H54 (cell line): ENCODE measurements around the gene C1orf116.

Experiments used
- DNase-seq: peaks from one replicate; pipeline ENCODE4 v3.0.0; 2011; ENCODE audit warnings: low spot score, mixed read lengths; ENCODE audit not compliant: insufficient read length
- FAIRE-seq: peaks from 3 replicates; lab custom pipeline; 2011; peaks lifted over from hg19 to GRCh38; lab: Jason Lieb, UNC
- POLR2A ChIP-seq: IDR thresholded peaks from 2 replicates; pipeline ENCODE4 v1.6.1; 2011; ENCODE audit warnings: low read depth, mild to moderate bottlenecking, low read length

C1orf116 gene

GRCh38 chr1:207035877-207036551 lies 3.5 kb upstream of the C1orf116 start:
- FAIRE-seq (peak; percentile 67), DNase-seq (no peak)
- TF ChIP-seq POLR2A, result no peak

GRCh38 chr1:207034998-207035397 lies 2.4 kb upstream of the C1orf116 start:
- FAIRE-seq, result peak; percentile 79
- peak; percentile 40 for DNase-seq
- TF ChIP-seq POLR2A, result no peak

GRCh38 chr1:207034208-207034607 lies 1.7 kb upstream of the C1orf116 start:
- no peak for TF ChIP-seq POLR2A
- no peak for DNase-seq
- no peak for FAIRE-seq

DNA sequence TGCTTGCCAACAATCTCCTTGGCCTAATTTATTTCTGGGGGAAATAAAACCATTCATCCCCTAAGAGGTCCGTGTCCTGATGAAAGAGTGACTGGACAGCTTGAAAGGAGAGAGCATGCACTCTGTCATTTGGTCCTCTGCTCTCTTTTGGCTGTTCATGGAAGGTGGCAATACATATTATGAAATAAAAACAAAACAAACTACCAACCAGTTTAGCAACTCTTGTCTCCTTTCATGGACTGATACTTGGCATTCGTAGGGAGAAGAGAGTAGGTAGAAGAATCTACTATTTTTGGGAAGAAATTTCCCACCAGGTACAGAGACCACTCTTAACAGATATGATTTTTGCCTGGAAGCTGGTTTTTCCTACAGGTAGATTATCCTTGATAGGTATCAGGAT lies 746 bp upstream of the C1orf116 start:
- no peak for TF ChIP-seq POLR2A
- FAIRE-seq (no peak), DNase-seq (no peak)

GRCh38 chr1:207031632-207032264 lies 808 bp downstream of the C1orf116 start:
- no peak for TF ChIP-seq POLR2A
- DNase-seq, result no peak
- FAIRE-seq, result no peak

DNA sequence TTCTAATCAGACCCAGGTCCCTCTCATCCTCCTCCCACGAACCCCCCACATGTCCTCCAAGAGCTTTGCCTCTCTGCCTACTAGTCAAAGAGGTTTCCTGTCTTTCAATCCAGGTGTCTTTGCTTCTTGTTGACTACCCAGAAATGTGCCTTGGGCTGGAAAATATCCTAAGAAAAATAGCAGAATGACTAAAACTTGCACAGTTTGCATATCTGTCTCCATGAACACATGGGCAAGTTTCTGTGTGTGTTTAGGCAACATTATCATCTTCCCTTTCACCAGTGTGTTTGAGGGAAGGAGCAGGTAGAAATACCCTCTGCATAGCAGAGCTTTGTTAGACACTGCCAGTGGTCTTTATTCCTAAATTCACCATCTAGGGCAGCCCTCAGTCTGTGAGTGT lies 1.5 kb downstream of the C1orf116 start:
- FAIRE-seq, result no peak
- DNase-seq, result no peak
- no peak for TF ChIP-seq POLR2A

- no peak for FAIRE-seq
- TF ChIP-seq POLR2A, result no peak
- DNase-seq, result no peak
Measured at GRCh38 chr1:207030522-207031009, 2.0 kb downstream of the C1orf116 start.

GRCh38 chr1:207029701-207030521 lies 2.6 kb downstream of the C1orf116 start:
- DNase-seq (no peak), FAIRE-seq (no peak)
- no peak for TF ChIP-seq POLR2A

DNA sequence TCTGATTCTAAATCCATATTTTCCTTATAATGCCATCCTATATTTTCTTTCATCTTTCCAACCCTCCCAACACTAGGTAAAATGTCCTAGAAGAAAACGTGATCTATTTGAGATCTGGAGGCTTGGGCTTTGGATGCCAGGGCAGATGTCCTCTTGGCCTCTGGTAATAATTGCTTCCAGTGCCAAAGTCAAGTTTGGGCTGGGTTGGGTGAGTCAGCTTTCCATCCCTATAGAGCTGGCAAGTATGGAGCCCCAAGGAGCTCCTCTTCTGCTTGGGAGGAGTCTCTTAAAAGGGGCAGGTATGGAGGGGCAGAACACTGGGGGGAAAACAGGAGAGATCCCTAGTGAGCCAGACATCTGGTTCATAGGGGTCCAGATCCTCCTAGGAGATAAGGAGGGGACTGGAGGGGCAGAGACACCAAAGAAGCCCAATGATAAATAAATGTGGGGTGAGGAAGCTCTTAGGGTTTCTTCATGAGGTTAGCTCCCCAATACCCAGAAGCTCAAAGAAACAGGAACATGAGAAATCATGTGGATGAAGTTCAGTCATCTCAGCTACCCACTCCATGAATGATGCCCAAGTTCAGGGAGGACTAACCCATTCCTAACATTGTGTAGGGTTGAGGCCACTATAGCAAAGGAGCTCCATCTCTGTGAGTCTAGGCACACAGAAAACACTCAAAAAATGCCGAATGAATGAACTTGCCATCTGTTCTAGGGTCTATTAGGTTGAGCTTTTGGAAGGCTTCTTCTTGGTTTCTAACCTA lies 3.5 kb downstream of the C1orf116 start:
- FAIRE-seq, result no peak
- no peak for TF ChIP-seq POLR2A

DNA sequence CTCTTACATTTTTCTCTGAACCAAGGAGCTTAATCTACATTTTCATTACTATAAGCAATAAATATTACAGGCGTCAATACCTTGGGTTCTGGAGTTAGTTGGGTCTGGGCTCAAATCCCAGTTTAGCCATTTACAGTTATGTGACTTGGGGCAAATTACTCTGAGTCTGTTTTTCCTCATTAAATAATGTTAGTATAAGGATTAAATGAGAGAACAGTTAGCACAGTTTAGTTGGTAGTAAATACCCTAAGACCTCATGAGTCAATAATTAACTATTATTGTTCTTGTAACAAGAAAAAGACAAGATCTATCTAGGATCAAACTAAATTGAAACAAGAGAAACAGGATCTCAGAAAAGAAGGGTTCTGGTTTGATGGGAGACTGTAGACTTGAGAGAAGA lies 4.6 kb downstream of the C1orf116 start:
- FAIRE-seq (no peak), DNase-seq (no peak)
- no peak for TF ChIP-seq POLR2A

More for the DNA sequence above, 3.5 kb downstream of the C1orf116 start:
- no peak for DNase-seq

DNA sequence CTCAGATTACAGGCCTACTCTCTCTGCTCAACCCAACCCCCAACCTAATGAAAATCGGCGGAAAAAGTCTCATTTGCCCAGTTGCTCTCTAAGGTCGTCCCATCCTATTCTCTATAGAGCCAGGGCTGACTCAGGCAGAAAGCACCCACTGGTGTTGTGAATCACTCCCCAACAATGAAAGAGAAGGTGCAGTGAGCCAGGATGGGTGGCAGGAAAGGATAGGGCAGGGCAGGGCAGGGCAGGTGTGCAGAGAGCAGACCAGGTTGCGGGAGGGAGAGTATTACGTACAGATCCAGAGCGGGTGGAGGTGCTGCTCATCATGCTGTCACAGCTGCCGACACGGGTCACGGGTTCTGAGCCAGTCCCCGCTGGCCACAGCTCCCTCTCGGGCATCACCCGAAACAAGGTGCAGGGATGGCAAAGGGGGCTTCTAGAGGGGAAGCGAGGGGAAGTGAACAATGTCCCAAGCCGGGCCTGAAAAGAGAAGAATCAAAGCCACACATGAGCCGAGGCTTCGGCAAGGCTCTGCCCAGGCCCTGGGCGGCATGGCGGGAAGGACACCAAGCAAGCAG lies 5.3 kb downstream of the C1orf116 start:
- FAIRE-seq (peak; percentile 69), DNase-seq (peak; percentile 57)
- no peak for TF ChIP-seq POLR2A

GRCh38 chr1:207026104-207026534 lies 6.4 kb downstream of the C1orf116 start:
- FAIRE-seq (no peak), DNase-seq (no peak)
- TF ChIP-seq POLR2A, result no peak

DNA sequence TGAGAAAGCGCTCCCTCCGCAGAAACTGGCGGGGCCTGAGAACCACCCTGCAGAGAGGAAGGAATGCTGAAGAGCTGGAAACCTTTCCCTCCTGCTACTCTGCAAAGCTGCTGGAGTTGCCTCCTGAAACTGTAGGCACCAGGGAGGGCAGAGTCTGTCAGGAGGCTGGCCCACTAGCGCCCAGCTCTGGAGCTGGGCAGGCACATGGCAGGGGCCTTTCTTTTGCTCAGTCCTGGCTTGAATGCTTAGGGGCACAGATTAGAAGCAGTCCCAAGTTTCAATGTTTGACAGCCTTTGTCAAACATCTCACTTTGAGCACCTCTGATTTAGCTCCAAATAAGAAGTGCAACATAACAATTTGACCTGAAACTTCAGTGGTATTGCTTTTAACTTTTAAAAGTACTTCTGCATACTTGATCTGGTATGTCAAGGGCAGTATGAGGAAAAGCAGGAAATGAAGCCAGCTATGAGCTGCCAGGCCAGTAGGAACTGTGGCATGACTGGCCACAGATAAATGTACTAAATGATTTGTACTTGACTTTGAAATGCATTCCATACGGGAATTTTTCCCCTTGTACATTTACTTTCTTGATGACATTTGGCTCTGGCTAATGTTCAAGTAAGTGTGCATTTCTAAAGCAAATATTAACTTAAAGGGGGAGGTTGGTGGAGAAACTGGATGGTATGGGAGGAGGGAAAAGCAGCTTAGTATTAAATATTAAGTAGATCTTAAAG lies 7.2 kb downstream of the C1orf116 start:
- FAIRE-seq (no peak), DNase-seq (no peak)
- no peak for TF ChIP-seq POLR2A
